ENCODE results near the gene EXOC6. TPM values are rescaled to one million over a fixed set of nuclear protein-coding genes. Genes with fewer than 3 reads are reported as not detected.

The EXOC6 gene
- total RNA-seq, 1 experiment from 2014 or later = 12.9 TPM

DNA sequence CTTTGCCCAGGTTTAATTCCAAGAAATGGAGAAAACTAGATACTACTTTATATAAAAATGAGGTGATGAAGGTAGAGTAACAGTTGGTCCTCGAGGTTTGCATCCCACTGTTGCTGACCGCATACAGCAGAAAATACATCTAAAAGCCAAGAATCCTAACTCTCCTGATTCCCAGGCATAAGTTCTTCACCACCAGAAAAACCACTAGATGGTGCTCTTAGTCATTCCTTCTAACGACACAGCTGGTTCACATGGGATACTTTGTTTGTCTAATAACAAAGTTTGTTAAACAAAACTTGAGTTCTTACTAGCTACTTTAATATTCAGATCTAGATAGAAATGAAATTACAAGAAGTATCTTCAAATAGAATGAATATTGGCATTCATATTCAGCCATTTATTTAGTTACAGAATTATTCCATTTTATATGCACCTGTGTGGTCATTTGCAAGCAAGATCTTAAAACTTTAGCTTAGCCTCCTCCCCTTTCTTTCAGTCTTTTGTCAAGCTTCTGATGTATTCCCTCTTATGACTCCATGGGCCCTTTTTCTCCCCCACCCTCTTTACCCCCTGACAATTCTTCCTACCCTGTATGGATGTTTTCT is 158.2 kb downstream of the EXOC6 start:
- ChIA-PET RAD21 (ENCODE audit: low non-redundant PET in 1 of 2, low total read pairs in 2 of 2, uncharacterized antibody in 2 of 2, unreplicated experiment in 2 of 2) (interaction anchor here in 1 of 2 experiments (0.6 kb wide), 1 partner anchor 341 kb away, joined by 3 read pairs; no protein-coding TSS in a partner anchor), POLR2A (no interaction called here), CTCF (interaction anchor here (0.6 to 1.6 kb wide), 8 partner anchors 9 to 371 kb away, joined by 3 to 8 read pairs (median 3); partner anchors contain the start of gene CYP26A1)
- no peak overlapping the region for H3K9ac ChIP-seq (ENCODE audit: low read length)
- H3K9me3 ChIP-seq (ENCODE audit: control insufficient read depth in 1 of 2, insufficient read depth in 1 of 2, low read depth in 1 of 2, low read length in 2 of 2) = no peaks in the 10 kb centered on the region
- H3K4me3 ChIP-seq (replicated peaks in 1 of 2; ENCODE audit: low read depth in 1 of 2, low read length in 2 of 2) = no peak overlapping the region
- no TSS peak for BruUV-seq (replicated peaks)
- no peaks in the 10 kb centered on the region for H3K36me3 ChIP-seq (ENCODE audit: control insufficient read depth in 1 of 2, insufficient read depth in 2 of 2, low read length in 2 of 2)
- no peak overlapping the region for H3K4me2 ChIP-seq (ENCODE audit: low read length)
- no peak overlapping the region for H3K27ac ChIP-seq (ENCODE audit: low read depth, low read length)
- no peaks in the 10 kb centered on the region for H4K20me1 ChIP-seq (ENCODE audit: insufficient read depth)
- H3K9me2 ChIP-seq (ENCODE audit: insufficient read depth) = no peaks in the 10 kb centered on the region
- intact Hi-C loops (cut with micrococcal nuclease) = loop anchor here (2.0 kb wide), 1 partner anchor 32 kb away; no protein-coding TSS in a partner anchor
- no peaks in the 10 kb centered on the region for H3K79me2 ChIP-seq (ENCODE audit: insufficient read depth, low read length)
- TF ChIP-seq ZBTB33 (IDR thresholded peaks at IDR 0.05; ENCODE audit: extremely low read depth, insufficient replicate concordance, low read length) (no peak), MAX (IDR thresholded peaks at IDR 0.05) (no peak), EGR1 (IDR thresholded peaks at IDR 0.05; ENCODE audit: low read depth) (no peak), CTCF (IDR thresholded peaks at IDR 0.05 in 2 of 3, conservative IDR thresholded peaks at IDR 0.05 in 1 of 3; ENCODE audit: borderline replicate concordance in 1 of 3, insufficient read depth in 1 of 3, low read depth in 2 of 3, low read length in 2 of 3) (peak; percentile 63 to 72 (median 67)), RAD21 (IDR thresholded peaks at IDR 0.05; ENCODE audit: low read depth) (peak; percentile 75), POLR2AphosphoS5 (IDR thresholded peaks at IDR 0.05; ENCODE audit: low read depth, low read length) (no peak), TCF7L2 (IDR thresholded peaks at IDR 0.05; ENCODE audit: borderline replicate concordance, extremely low read depth, insufficient read depth, insufficient read length) (no peak), ZNF274 (IDR thresholded peaks at IDR 0.05; ENCODE audit: low read depth, low read length) (no peak), ELF1 (IDR thresholded peaks at IDR 0.05; ENCODE audit: borderline replicate concordance, low read depth) (no peak), CBX3 (IDR thresholded peaks at IDR 0.05; ENCODE audit: low read depth) (no peak), CEBPB (IDR thresholded peaks at IDR 0.05; ENCODE audit: low read depth) (no peak), EZH2phosphoT487 (IDR thresholded peaks at IDR 0.05; ENCODE audit: borderline replicate concordance) (no peak), EZH2 (IDR thresholded peaks at IDR 0.05) (no peak), JUND (IDR thresholded peaks at IDR 0.05) (no peak)
- TF ChIP-seq, protein P1, sequence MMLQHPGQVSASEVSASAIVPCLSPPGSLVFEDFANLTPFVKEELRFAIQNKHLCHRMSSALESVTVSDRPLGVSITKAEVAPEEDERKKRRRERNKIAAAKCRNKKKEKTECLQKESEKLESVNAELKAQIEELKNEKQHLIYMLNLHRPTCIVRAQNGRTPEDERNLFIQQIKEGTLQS (IDR thresholded peaks at IDR 0.05) = no peak
- TF ChIP-seq, protein P2, sequence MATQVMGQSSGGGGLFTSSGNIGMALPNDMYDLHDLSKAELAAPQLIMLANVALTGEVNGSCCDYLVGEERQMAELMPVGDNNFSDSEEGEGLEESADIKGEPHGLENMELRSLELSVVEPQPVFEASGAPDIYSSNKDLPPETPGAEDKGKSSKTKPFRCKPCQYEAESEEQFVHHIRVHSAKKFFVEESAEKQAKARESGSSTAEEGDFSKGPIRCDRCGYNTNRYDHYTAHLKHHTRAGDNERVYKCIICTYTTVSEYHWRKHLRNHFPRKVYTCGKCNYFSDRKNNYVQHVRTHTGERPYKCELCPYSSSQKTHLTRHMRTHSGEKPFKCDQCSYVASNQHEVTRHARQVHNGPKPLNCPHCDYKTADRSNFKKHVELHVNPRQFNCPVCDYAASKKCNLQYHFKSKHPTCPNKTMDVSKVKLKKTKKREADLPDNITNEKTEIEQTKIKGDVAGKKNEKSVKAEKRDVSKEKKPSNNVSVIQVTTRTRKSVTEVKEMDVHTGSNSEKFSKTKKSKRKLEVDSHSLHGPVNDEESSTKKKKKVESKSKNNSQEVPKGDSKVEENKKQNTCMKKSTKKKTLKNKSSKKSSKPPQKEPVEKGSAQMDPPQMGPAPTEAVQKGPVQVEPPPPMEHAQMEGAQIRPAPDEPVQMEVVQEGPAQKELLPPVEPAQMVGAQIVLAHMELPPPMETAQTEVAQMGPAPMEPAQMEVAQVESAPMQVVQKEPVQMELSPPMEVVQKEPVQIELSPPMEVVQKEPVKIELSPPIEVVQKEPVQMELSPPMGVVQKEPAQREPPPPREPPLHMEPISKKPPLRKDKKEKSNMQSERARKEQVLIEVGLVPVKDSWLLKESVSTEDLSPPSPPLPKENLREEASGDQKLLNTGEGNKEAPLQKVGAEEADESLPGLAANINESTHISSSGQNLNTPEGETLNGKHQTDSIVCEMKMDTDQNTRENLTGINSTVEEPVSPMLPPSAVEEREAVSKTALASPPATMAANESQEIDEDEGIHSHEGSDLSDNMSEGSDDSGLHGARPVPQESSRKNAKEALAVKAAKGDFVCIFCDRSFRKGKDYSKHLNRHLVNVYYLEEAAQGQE (IDR thresholded peaks at IDR 0.05; ENCODE audit: low read depth) = no peak
- H3K27me3 ChIP-seq (ENCODE audit: insufficient read depth, low read length) = no peaks in the 10 kb centered on the region
- DNase-seq (ENCODE audit: low read depth, low spot score) (no peak), ATAC-seq (peak; percentile 84)
- no peaks in the 10 kb centered on the region; a peak in 1 of 4 replicates for H3K4me1 ChIP-seq (ENCODE audit: control insufficient read depth in 1 of 2, insufficient read depth in 2 of 2, low read length in 2 of 2)
- no peak overlapping the region for H2AFZ ChIP-seq (ENCODE audit: low read depth, low read length, poor library complexity, severe bottlenecking)
